Neural progenitor cell (in vitro differentiated cells): ENCODE data around the gene COPA. TPM values are rescaled to one million over a fixed set of nuclear protein-coding genes. Genes with fewer than 3 reads are reported as not detected.

Experiments used
- DNase-seq: peaks from one replicate; pipeline ENCODE4 v3.0.0-alpha.2; 2016; ENCODE audit warnings: low spot score
- H2AFZ ChIP-seq: fragments of 200-600 bp; sonication (generic); replicated peaks from 2 replicates; pipeline ENCODE4 v1.6.1; 2016; ENCODE audit warnings: antibody characterized with exemption
- H3F3A ChIP-seq: fragments of 200-600 bp; sonication (generic); 2 replicates; pipeline ENCODE4 v1.6.1; 2016; ENCODE audit warnings: antibody characterized with exemption, low read depth
- H3K27ac ChIP-seq: fragments of 200-600 bp; sonication (generic); 2 replicates; pipeline ENCODE4 v1.5.1; 2016; ENCODE audit warnings: mild to moderate bottlenecking
- H3K27me3 ChIP-seq: fragments of 200-600 bp; sonication (generic); 2 replicates; pipeline ENCODE4 v1.6.1; 2016; ENCODE audit warnings: mild to moderate bottlenecking, moderate library complexity
- H3K36me3 ChIP-seq: fragments of 200-600 bp; sonication (generic); 2 replicates; pipeline ENCODE4 v1.5.1; 2016
- H3K4me1 ChIP-seq: fragments of 200-600 bp; sonication (generic); 2 replicates; pipeline ENCODE4 v1.6.1; 2016; ENCODE audit warnings: mixed run types
- H3K4me2 ChIP-seq: fragments of 200-600 bp; sonication (generic); 2 replicates; pipeline ENCODE4 v1.6.1; 2016
- H3K4me3 ChIP-seq: fragments of 200-600 bp; sonication (generic); 2 replicates; pipeline ENCODE4 v1.5.1; 2016
- H3K79me2 ChIP-seq: fragments of 200-600 bp; sonication (generic); 2 replicates; pipeline ENCODE4 v1.6.1; 2016; ENCODE audit warnings: low read depth
- H3K9ac ChIP-seq: fragments of 200-600 bp; sonication (generic); 2 replicates; pipeline ENCODE4 v1.6.1; 2016
- H3K9me3 ChIP-seq: fragments of 200-600 bp; sonication (generic); 2 replicates; pipeline ENCODE4 v1.5.1; 2016; ENCODE audit warnings: low read depth
- H4K20me1 ChIP-seq: fragments of 200-600 bp; sonication (generic); 2 replicates; pipeline ENCODE4 v1.6.1; 2016; ENCODE audit warnings: low read depth
- H3K27ac Mint-ChIP-seq: 3 replicates; pipeline ENCODE4 v1.8.0; 2021; ENCODE audit warnings: mixed read lengths
- H3K27me3 Mint-ChIP-seq: 2 replicates; pipeline ENCODE4 v1.8.0; 2022; ENCODE audit warnings: low read depth, mild to moderate bottlenecking, inconsistent platforms, moderate library complexity, mixed read lengths; ENCODE audit not compliant: insufficient read depth
- H3K36me3 Mint-ChIP-seq: 3 replicates; pipeline ENCODE4 v1.8.0; 2021; ENCODE audit warnings: mixed read lengths
- H3K4me1 Mint-ChIP-seq: 3 replicates; pipeline ENCODE4 v1.8.0; 2021; ENCODE audit warnings: mixed read lengths
- H3K4me3 Mint-ChIP-seq: 3 replicates; pipeline ENCODE4 v1.8.0; 2021; ENCODE audit warnings: mild to moderate bottlenecking, moderate library complexity, mixed read lengths
- H3K9me3 Mint-ChIP-seq: 3 replicates; pipeline ENCODE4 v1.8.0; 2020; ENCODE audit warnings: mixed read lengths
- EZH2 ChIP-seq: fragments of 200-600 bp; sonication (generic); IDR thresholded peaks from 2 replicates; pipeline ENCODE4 v1.6.1; 2017; ENCODE audit warnings: antibody characterized with exemption, mild to moderate bottlenecking, moderate library complexity
- EZH2phosphoT487 ChIP-seq: fragments of 200-600 bp; sonication (generic); IDR thresholded peaks from 2 replicates; pipeline ENCODE4 v1.6.1; 2017; ENCODE audit warnings: antibody characterized with exemption
- total RNA-seq: library from RNA; depleted of rRNA; stranded (reverse); fragments of >200 nt; gene quantifications from 2 replicates; pipeline ENCODE4 v1.2.3, GENCODE V29; 2015; ENCODE audit warnings: low replicate concordance
- TF ChIP-seq, protein P1 (sequence below): fragments of 200-600 bp; sonication (generic); IDR thresholded peaks from 2 replicates; pipeline ENCODE4 v1.5.1; 2017; ENCODE audit warnings: antibody characterized with exemption, mild to moderate bottlenecking

Gene COPA
- total RNA-seq, 1 donor from 2014 or later, result 82.6 TPM

DNA sequence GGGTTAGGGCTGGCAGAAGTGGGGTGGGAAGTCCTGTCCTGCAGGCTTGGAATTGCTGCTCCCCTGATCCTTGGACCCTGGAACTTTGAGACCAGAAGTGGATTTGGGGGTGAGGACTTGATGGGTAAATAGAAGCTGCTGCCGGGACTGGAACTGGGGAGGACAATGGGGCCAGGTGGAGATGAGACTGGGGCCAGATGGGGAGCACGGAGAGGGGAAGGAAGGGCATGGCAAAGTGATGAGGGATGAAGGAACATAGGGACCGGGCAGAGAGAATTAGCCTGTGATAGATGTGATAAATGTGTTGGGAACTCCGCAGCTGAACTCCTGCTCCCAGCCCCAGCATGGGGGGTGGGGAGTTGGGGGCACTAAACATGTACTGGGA, 24.5 kb upstream of the COPA start:
- no peaks in the 10 kb centered on the region for H3K27me3 ChIP-seq
- no peaks in the 10 kb centered on the region for H3K9me3 ChIP-seq
- peak overlapping the region; percentile 72 for H3K4me3 Mint-ChIP-seq
- H3K27ac ChIP-seq, result no peak overlapping the region
- H4K20me1 ChIP-seq, result no peaks in the 10 kb centered on the region
- H3K79me2 ChIP-seq, result no peaks in the 10 kb centered on the region
- H3K4me3 ChIP-seq, result no peak overlapping the region
- H3K27ac Mint-ChIP-seq, result no peak overlapping the region
- no peak overlapping the region for H3K4me2 ChIP-seq
- H3K27me3 Mint-ChIP-seq, result peaks cover 7% of the 10 kb centered on the region
- no peak overlapping the region for H3K9ac ChIP-seq
- peaks cover 16% of the 10 kb centered on the region for H3K4me1 ChIP-seq
- H3K9me3 Mint-ChIP-seq, result no peaks in the 10 kb centered on the region
- H3K4me1 Mint-ChIP-seq, result peaks cover 40% of the 10 kb centered on the region
- TF ChIP-seq EZH2phosphoT487, result no peak
- no peak for TF ChIP-seq EZH2
- TF ChIP-seq, protein P1, sequence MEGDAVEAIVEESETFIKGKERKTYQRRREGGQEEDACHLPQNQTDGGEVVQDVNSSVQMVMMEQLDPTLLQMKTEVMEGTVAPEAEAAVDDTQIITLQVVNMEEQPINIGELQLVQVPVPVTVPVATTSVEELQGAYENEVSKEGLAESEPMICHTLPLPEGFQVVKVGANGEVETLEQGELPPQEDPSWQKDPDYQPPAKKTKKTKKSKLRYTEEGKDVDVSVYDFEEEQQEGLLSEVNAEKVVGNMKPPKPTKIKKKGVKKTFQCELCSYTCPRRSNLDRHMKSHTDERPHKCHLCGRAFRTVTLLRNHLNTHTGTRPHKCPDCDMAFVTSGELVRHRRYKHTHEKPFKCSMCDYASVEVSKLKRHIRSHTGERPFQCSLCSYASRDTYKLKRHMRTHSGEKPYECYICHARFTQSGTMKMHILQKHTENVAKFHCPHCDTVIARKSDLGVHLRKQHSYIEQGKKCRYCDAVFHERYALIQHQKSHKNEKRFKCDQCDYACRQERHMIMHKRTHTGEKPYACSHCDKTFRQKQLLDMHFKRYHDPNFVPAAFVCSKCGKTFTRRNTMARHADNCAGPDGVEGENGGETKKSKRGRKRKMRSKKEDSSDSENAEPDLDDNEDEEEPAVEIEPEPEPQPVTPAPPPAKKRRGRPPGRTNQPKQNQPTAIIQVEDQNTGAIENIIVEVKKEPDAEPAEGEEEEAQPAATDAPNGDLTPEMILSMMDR, result no peak
- H3K36me3 Mint-ChIP-seq, result no peaks in the 10 kb centered on the region
- no peak overlapping the region for H2AFZ ChIP-seq
- DNase-seq, result no peak
- H3F3A ChIP-seq, result peaks cover 9% of the 10 kb centered on the region
- H3K36me3 ChIP-seq, result no peaks in the 10 kb centered on the region

DNA sequence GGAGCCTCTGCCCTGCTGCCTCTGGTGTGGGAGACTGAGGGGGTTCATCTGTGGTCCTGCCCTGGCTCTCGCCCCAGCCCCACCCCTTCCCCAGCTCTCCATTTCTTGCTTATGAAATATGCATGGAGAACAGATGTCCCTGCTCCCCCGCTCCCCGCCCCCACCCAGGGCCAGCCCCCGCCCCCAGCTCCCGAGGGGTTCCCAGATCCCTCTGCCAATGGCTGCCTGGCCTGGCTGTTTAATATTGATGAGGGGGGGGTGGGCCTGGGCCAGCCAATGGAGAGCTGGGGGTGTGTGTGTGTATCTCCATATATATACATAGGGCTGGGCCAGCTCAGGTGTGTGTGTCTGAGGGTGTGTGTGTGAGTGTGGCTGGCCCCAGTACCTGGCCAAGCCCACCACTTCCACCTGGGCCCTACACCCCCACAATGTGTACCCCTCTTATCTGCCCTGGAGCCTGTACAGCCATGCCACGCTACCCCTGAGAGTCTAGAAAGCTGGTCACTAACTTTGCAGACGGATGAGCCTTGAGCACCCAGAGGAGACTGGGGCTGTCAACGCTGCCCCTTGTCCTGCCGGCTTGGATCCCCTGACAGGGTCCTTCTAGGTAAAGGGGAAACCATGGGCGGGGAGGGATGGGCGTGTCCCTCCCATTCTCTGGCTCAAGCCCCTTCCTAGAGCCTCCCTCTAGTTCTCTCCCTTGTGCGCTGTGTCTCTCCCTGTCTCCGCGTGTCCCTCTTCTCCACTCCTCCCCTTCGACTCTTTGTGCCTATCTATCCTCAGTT, 23.9 kb upstream of the COPA start, which contains the start of gene NHLH1:
NHLH1 (plus strand) TSS at position 341 of the 785 bp plus-strand sequence. CDS start 3,661 bp downstream, outside the sequence.
- no peak within 1 kb of the TSS for H3K27ac ChIP-seq
- no peak for DNase-seq
- no peaks in the 10 kb centered on the region for H3K9me3 Mint-ChIP-seq
- H3K36me3 Mint-ChIP-seq, result no peaks in the 10 kb centered on the region
- H3K27me3 Mint-ChIP-seq, result peaks cover 8% of the 10 kb centered on the region
- H3K27me3 ChIP-seq, result no peaks in the 10 kb centered on the region
- peaks cover 45% of the 10 kb centered on the region for H3K4me1 Mint-ChIP-seq
- H3K27ac Mint-ChIP-seq, result peak within 1 kb of the TSS; percentile 51
- no peak within 1 kb of the TSS for H3K4me2 ChIP-seq
- H3K9ac ChIP-seq, result no peak within 1 kb of the TSS
- H3K36me3 ChIP-seq, result no peaks in the 10 kb centered on the region
- peaks cover 15% of the 10 kb centered on the region for H3F3A ChIP-seq
- no peaks in the 10 kb centered on the region for H3K79me2 ChIP-seq
- H3K4me1 ChIP-seq, result peaks cover 22% of the 10 kb centered on the region
- H3K4me3 ChIP-seq, result no peak within 1 kb of the TSS
- no peaks in the 10 kb centered on the region for H3K9me3 ChIP-seq
- peak within 1 kb of the TSS; percentile 76 for H3K4me3 Mint-ChIP-seq
- TF ChIP-seq EZH2phosphoT487, result no peak
- TF ChIP-seq EZH2, result no peak
- TF ChIP-seq, protein P1, result no peak
- H2AFZ ChIP-seq, result no peak within 1 kb of the TSS
- no peaks in the 10 kb centered on the region for H4K20me1 ChIP-seq

DNA sequence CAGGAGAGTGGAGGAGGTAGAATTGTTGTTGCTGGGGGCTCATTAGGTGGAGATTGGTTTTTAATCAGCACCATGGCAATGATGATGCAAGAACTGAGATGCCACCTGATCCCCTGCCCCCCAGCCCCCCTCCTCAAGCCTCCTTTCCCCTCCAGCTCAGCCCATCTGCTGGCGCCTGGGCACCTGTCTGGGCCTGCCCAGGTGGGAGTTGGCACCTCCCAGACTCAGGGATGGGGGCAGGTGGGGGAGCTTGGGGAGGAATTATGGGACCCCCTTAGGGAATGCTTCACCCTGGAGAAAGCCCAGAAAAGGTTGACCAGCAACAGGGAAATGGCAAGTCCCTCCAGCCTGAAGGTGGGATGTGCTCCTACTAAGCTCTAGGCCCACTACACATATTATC, 22.3 kb upstream of the COPA start:
- Histone ChIP-seq H2AFZ (no peak overlapping the region), H3K9ac (no peak overlapping the region), H3K9me3 (no peaks in the 10 kb centered on the region), H3K27me3 (no peaks in the 10 kb centered on the region), H3K4me1 (peaks cover 22% of the 10 kb centered on the region), H3F3A (peaks cover 17% of the 10 kb centered on the region), H3K27ac (no peak overlapping the region), H3K4me2 (no peak overlapping the region), H3K79me2 (no peaks in the 10 kb centered on the region), H3K36me3 (no peaks in the 10 kb centered on the region), H3K4me3 (no peak overlapping the region), H4K20me1 (no peaks in the 10 kb centered on the region)
- no peak overlapping the region for H3K4me3 Mint-ChIP-seq
- peaks cover 38% of the 10 kb centered on the region for H3K4me1 Mint-ChIP-seq
- H3K36me3 Mint-ChIP-seq, result no peaks in the 10 kb centered on the region
- TF ChIP-seq EZH2phosphoT487, result no peak
- no peak for TF ChIP-seq EZH2
- TF ChIP-seq, protein P1, result no peak
- no peak for DNase-seq
- peak overlapping the region; percentile 27 for H3K27ac Mint-ChIP-seq
- H3K9me3 Mint-ChIP-seq, result no peaks in the 10 kb centered on the region
- peaks cover 8% of the 10 kb centered on the region for H3K27me3 Mint-ChIP-seq
